ENCODE measurements around the gene COA6.
"Not testable (repeated sequence)": the region's sequence is repeated elsewhere in the genome, so short reads cannot be mapped to it uniquely, and the experiment has no call there.

The COA6 gene

GRCh38 chr1:234369784-234370183 is 3.5 kb upstream of the COA6 start:
- DNase-seq (ENCODE audit: low read depth) = no peak

GRCh38 chr1:234371414-234371813 is 1.8 kb upstream of the COA6 start:
- DNase-seq (ENCODE audit: low read depth) = no peak

- DNase-seq (ENCODE audit: low read depth) = no peak
Measured at GRCh38 chr1:234372011-234372757, 1.1 kb upstream of the COA6 start.

- no peak for DNase-seq (ENCODE audit: low read depth)
Measured at GRCh38 chr1:234373959-234374254, 651 bp downstream of the COA6 start.

GRCh38 chr1:234375672-234376071 is 2.4 kb downstream of the COA6 start:
- DNase-seq (ENCODE audit: low read depth) = no peak

- not testable (repeated sequence) for DNase-seq (ENCODE audit: low read depth)
Measured at GRCh38 chr1:234379591-234380109, 6.4 kb downstream of the COA6 start.

- no peak for DNase-seq (ENCODE audit: low read depth)
Measured at GRCh38 chr1:234381699-234382555, 8.7 kb downstream of the COA6 start.

- no peak for DNase-seq (ENCODE audit: low read depth)
Measured at GRCh38 chr1:234386122-234386521, 12.9 kb downstream of the COA6 start.

- DNase-seq (ENCODE audit: low read depth) = no peak
Measured at GRCh38 chr1:234388094-234388493, 14.8 kb downstream of the COA6 start.

GRCh38 chr1:234393190-234393589 is 19.9 kb downstream of the COA6 start:
- DNase-seq (ENCODE audit: low read depth) = no peak

GRCh38 chr1:234395297-234395696 is 22.0 kb downstream of the COA6 start:
- DNase-seq (ENCODE audit: low read depth) = no peak

GRCh38 chr1:234396092-234396491 is 22.8 kb downstream of the COA6 start:
- DNase-seq (ENCODE audit: low read depth) = no peak

- no peak for DNase-seq (ENCODE audit: low read depth)
Measured at GRCh38 chr1:234396871-234397270, 23.6 kb downstream of the COA6 start.

GRCh38 chr1:234397732-234398131 is 24.5 kb downstream of the COA6 start:
- DNase-seq (ENCODE audit: low read depth) = no peak

GRCh38 chr1:234398849-234399381 is 25.7 kb downstream of the COA6 start:
- no peak for DNase-seq (ENCODE audit: low read depth)

GRCh38 chr1:234399515-234399914 is 26.3 kb downstream of the COA6 start:
- DNase-seq (ENCODE audit: low read depth) = not testable (repeated sequence)

- no peak for DNase-seq (ENCODE audit: low read depth)
Measured at GRCh38 chr1:234400773-234401172, 27.5 kb downstream of the COA6 start.

GRCh38 chr1:234401658-234402057 is 28.4 kb downstream of the COA6 start:
- DNase-seq (ENCODE audit: low read depth) = no peak

GRCh38 chr1:234402939-234403338 is 29.7 kb downstream of the COA6 start:
- DNase-seq (ENCODE audit: low read depth) = no peak

GRCh38 chr1:234405676-234406075 is 32.4 kb downstream of the COA6 start:
- DNase-seq (ENCODE audit: low read depth) = no peak

GRCh38 chr1:234406871-234407270 is 33.6 kb downstream of the COA6 start:
- DNase-seq (ENCODE audit: low read depth) = no peak

- no peak for DNase-seq (ENCODE audit: low read depth)
Measured at GRCh38 chr1:234408757-234409156, 35.5 kb downstream of the COA6 start.

GRCh38 chr1:234409328-234409727 is 36.1 kb downstream of the COA6 start:
- DNase-seq (ENCODE audit: low read depth) = no peak
